HL-60 (cell line): ENCODE measurements around the gene DYNLL1.
A peak's percentile ranks its signal among the peaks of the same experiment; 100 is the strongest.

Experiments
- DNase-seq, 2 experiments: peaks; one replicate each; pipeline ENCODE4 v3.0.0-alpha.2; 2010 to 2020; ENCODE audit warnings: low read depth in 1 of 2, low spot score in 1 of 2
- H3K27ac ChIP-seq: fragments of 250-450 bp; sonication (Bioruptor Pico); replicated peaks from 2 replicates; pipeline ENCODE4 v1.5.1; 2020; ENCODE audit warnings: mild to moderate bottlenecking, moderate library complexity
- H3K27me3 ChIP-seq: fragments of 250-450 bp; sonication (Bioruptor Pico); 2 replicates; pipeline ENCODE4 v1.5.1; 2021; ENCODE audit warnings: mild to moderate bottlenecking, moderate library complexity; ENCODE audit not compliant: insufficient read depth, poor library complexity, severe bottlenecking
- H3K4me3 ChIP-seq: replicated peaks from 2 replicates; pipeline ENCODE4 v1.5.1; 2011; ENCODE audit warnings: mild to moderate bottlenecking, control low read depth, low read length; ENCODE audit not compliant: insufficient read depth
- GABPA ChIP-seq: IDR thresholded peaks from 2 replicates; pipeline ENCODE4 v1.6.1; 2012; ENCODE audit warnings: low read depth
- POLR2AphosphoS5 ChIP-seq: IDR thresholded peaks from 2 replicates; pipeline ENCODE4 v1.6.1; 2012; ENCODE audit warnings: low read depth
- SPI1 ChIP-seq: IDR thresholded peaks from 2 replicates; pipeline ENCODE4 v1.6.1; 2012; ENCODE audit warnings: low read depth, mild to moderate bottlenecking, borderline replicate concordance
- TF ChIP-seq, protein P1 (sequence below): IDR thresholded peaks from one replicate; pipeline ENCODE4 v1.5.1; 2011; ENCODE audit warnings: low read length, control low read depth, inconsistent platforms; ENCODE audit not compliant: insufficient read depth
- TF ChIP-seq, protein P2 (sequence below): IDR thresholded peaks from 2 replicates; pipeline ENCODE4 v1.6.1; 2012; ENCODE audit warnings: low read depth; ENCODE audit not compliant: insufficient replicate concordance

Gene DYNLL1

DNA sequence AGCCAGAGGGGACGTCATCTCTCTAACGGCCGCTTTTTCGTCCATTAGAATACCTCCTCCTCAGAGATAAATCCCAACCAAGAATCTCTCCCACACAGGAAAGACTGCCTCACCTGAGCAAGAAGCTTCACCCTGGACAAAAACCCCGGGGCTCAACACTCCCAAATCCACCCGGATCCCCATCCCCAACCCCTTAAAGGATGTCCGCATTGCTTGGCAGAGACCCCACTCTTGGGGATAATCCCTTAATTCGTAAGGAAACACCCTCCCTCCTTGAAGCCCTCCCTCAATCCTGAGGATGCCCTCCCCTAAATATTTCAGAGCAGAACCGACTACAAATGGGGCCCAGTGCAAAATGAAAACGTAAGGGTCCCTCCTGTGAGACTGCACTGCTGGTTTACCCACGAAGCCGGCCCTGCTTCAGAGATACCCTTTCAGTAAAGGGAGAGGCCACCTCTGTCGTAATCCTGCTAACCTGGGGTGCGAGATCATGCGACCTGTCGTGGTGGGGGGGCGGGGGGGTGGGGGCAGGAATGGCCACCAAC is 655 bp upstream of the DYNLL1 start:
- no peak for TF ChIP-seq POLR2AphosphoS5
- no peak for TF ChIP-seq GABPA
- TF ChIP-seq, protein P1, sequence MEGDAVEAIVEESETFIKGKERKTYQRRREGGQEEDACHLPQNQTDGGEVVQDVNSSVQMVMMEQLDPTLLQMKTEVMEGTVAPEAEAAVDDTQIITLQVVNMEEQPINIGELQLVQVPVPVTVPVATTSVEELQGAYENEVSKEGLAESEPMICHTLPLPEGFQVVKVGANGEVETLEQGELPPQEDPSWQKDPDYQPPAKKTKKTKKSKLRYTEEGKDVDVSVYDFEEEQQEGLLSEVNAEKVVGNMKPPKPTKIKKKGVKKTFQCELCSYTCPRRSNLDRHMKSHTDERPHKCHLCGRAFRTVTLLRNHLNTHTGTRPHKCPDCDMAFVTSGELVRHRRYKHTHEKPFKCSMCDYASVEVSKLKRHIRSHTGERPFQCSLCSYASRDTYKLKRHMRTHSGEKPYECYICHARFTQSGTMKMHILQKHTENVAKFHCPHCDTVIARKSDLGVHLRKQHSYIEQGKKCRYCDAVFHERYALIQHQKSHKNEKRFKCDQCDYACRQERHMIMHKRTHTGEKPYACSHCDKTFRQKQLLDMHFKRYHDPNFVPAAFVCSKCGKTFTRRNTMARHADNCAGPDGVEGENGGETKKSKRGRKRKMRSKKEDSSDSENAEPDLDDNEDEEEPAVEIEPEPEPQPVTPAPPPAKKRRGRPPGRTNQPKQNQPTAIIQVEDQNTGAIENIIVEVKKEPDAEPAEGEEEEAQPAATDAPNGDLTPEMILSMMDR = no peak
- TF ChIP-seq, protein P2, sequence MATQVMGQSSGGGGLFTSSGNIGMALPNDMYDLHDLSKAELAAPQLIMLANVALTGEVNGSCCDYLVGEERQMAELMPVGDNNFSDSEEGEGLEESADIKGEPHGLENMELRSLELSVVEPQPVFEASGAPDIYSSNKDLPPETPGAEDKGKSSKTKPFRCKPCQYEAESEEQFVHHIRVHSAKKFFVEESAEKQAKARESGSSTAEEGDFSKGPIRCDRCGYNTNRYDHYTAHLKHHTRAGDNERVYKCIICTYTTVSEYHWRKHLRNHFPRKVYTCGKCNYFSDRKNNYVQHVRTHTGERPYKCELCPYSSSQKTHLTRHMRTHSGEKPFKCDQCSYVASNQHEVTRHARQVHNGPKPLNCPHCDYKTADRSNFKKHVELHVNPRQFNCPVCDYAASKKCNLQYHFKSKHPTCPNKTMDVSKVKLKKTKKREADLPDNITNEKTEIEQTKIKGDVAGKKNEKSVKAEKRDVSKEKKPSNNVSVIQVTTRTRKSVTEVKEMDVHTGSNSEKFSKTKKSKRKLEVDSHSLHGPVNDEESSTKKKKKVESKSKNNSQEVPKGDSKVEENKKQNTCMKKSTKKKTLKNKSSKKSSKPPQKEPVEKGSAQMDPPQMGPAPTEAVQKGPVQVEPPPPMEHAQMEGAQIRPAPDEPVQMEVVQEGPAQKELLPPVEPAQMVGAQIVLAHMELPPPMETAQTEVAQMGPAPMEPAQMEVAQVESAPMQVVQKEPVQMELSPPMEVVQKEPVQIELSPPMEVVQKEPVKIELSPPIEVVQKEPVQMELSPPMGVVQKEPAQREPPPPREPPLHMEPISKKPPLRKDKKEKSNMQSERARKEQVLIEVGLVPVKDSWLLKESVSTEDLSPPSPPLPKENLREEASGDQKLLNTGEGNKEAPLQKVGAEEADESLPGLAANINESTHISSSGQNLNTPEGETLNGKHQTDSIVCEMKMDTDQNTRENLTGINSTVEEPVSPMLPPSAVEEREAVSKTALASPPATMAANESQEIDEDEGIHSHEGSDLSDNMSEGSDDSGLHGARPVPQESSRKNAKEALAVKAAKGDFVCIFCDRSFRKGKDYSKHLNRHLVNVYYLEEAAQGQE = no peak
- no peak for TF ChIP-seq SPI1
- no peaks in the 10 kb centered on the region for H3K27me3 ChIP-seq
- no peak overlapping the region for H3K27ac ChIP-seq
- no peak for DNase-seq
- H3K4me3 ChIP-seq = peak overlapping the region; percentile 97

DNA sequence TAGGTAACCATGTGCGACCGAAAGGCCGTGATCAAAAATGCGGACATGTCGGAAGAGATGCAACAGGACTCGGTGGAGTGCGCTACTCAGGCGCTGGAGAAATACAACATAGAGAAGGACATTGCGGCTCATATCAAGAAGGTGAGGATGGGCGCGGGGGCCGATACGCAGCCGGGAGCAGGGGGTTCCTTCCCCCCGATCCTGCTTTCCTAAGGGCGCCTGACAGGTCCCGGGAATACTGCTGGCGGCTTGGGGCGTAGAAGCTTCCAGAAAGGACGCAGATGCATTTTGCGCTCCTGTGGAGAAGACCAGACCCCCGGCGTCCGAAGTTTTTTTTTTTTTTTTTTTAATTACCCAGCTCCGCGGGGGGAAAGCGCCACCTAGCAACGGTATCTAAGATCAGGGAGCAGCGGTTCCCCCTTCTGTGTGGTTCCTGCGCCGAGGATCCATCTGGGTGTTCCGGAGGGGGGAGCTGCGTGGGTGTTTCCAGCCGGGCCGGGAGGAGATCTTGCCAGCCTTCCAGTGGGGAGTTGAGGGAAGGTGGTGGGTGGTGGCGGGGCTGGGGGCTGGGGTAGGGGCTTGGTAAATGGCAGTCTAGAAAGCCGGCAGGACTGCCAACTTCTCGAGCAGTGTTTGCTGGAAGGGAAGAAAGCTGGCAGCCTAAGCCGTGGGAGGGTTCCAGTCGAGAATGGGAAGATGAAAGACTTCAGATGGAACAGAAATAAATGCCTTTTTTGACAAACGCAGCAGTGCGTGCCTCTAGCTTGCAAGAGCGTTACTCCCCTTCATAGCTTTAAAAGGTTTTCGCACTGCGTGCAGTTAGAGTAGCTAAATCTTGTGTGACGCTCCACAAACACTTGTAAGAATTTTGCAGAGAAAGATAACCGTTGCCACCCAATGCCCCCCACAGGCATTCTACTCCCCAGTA is 764 bp downstream of the DYNLL1 start:
- H3K4me3 ChIP-seq = peak overlapping the region; percentile 97
- peak overlapping the region; percentile 78 for H3K27ac ChIP-seq
- DNase-seq = peak; percentile 61 to 66
- no peaks in the 10 kb centered on the region for H3K27me3 ChIP-seq
- TF ChIP-seq, protein P1 = no peak
- TF ChIP-seq SPI1 = no peak
- TF ChIP-seq, protein P2 = no peak
- TF ChIP-seq POLR2AphosphoS5 = no peak
- TF ChIP-seq GABPA = no peak

GRCh38 chr12:120497524-120498150 is 1.7 kb downstream of the DYNLL1 start:
- Histone ChIP-seq H3K4me3 (peak overlapping the region; percentile 97), H3K27ac (no peak overlapping the region), H3K27me3 (no peaks in the 10 kb centered on the region)
- no peak for TF ChIP-seq SPI1
- TF ChIP-seq POLR2AphosphoS5 = no peak
- no peak for TF ChIP-seq GABPA
- TF ChIP-seq, protein P1 = no peak
- TF ChIP-seq, protein P2 = no peak
- DNase-seq = no peak
